Neural cell (in vitro differentiated cells): ENCODE data around the gene ABHD14A.

Experiments used
- EP300 ChIP-seq: fragments of 450-650 bp; conservative IDR thresholded peaks from 2 replicates; pipeline ENCODE4 v1.6.1; 2014; ENCODE audit warnings: antibody characterized with exemption, mild to moderate bottlenecking, moderate library complexity; ENCODE audit not compliant: poor library complexity, severe bottlenecking
- EZH2 ChIP-seq: fragments of 200-600, 300-800 bp; shearing (Covaris generic), sonication (generic); IDR thresholded peaks from 2 replicates; pipeline ENCODE4 v1.6.1; 2014; ENCODE audit warnings: antibody characterized with exemption, low read length, borderline replicate concordance, mild to moderate bottlenecking; ENCODE audit not compliant: insufficient read depth, poor library complexity, severe bottlenecking
- TF ChIP-seq, protein P1 (sequence below): fragments of 450-650 bp; IDR thresholded peaks from 2 replicates; pipeline ENCODE4 v1.5.1; 2014; ENCODE audit warnings: antibody characterized with exemption, mild to moderate bottlenecking, moderate library complexity; ENCODE audit not compliant: poor library complexity, severe bottlenecking

- TF ChIP-seq, protein P1, sequence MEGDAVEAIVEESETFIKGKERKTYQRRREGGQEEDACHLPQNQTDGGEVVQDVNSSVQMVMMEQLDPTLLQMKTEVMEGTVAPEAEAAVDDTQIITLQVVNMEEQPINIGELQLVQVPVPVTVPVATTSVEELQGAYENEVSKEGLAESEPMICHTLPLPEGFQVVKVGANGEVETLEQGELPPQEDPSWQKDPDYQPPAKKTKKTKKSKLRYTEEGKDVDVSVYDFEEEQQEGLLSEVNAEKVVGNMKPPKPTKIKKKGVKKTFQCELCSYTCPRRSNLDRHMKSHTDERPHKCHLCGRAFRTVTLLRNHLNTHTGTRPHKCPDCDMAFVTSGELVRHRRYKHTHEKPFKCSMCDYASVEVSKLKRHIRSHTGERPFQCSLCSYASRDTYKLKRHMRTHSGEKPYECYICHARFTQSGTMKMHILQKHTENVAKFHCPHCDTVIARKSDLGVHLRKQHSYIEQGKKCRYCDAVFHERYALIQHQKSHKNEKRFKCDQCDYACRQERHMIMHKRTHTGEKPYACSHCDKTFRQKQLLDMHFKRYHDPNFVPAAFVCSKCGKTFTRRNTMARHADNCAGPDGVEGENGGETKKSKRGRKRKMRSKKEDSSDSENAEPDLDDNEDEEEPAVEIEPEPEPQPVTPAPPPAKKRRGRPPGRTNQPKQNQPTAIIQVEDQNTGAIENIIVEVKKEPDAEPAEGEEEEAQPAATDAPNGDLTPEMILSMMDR = no peak
- TF ChIP-seq EP300 = no peak
- TF ChIP-seq EZH2 = no peak
These were observed 20.2 kb upstream of the ABHD14A start for GRCh38 chr3:51954713-51955112.
